ENCODE measurements around the gene EPHA3. TPM values are rescaled to one million over a fixed set of nuclear protein-coding genes. Genes with fewer than 3 reads are reported as not detected.
A peak's percentile ranks its signal among the peaks of the same experiment; 100 is the strongest.

Gene EPHA3
- total and polyA plus RNA-seq, 10 of the 15 experiments (the other 5 are each of a cell fraction or from before 2014, with no cell fraction given): 0.03 to 39.0 (median 0.07) TPM; not detected in 4

DNA sequence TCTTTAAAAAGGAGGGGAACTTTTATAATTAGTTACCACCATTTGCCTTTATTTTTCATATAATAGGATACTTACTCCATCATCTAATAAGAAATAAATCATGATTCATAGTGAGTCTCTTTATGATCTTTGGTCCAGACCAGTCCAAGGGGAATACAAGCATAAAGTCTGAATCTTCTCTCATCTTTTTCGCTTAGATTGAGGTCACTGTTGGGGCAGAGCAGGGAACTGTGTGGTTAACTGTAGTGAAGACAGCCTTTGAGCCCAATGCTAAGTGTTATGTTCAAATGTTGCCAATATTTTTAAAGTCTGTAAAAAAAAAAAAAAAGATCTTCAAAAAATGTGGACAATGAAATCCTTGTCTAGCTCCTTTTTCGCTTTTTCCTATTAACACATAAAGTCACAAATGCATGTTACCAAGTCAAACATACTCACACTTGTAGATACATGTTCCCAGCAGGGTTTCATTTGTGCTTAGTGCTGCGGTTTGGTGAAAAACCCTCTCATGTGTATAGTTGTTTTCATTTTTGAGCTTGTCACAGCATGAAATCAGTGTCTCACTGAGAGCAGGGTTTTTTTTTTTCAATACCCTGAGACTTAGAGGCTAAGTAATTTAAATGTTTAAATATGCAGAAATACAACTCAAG is 72.1 kb downstream of the EPHA3 start (continued):
- TF ChIP-seq SKIL (IDR thresholded peaks at IDR 0.05; ENCODE audit: low read depth, poor library complexity, severe bottlenecking) (peak; percentile 83), HCFC1 (IDR thresholded peaks at IDR 0.05; ENCODE audit: low read length) (no peak), STAT3 (IDR thresholded peaks at IDR 0.05; ENCODE audit: low read depth, low read length) (no peak), BMI1 (IDR thresholded peaks at IDR 0.05; ENCODE audit: borderline replicate concordance) (0 out of 2 replicates have a peak, but pooled peaks have one; percentile 18), IKZF2 (IDR thresholded peaks at IDR 0.05) (peak in 1 of 2 experiments; percentile 23; a peak in 2 of 4 replicates)

DNA sequence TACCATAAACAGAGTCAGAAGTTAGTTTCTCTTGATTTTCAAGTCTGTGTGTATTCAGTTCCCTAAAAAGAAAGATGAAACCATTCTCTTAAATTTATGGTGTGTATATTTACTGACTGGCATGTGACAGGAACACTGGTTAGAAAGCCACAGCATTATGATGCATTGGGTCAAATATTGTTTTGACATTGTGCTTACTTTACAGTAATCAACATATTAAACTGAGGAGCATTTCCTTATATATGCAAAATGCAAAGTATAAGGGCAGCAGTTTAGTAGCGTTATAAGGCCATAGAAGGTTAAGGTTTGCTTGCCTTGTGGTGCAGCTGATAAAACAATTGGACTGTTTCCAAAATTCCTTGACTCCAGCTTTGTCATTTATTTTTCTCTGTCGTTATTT is 72.9 kb downstream of the EPHA3 start:
- RAD21 ChIA-PET (ENCODE audit: unreplicated experiment): interaction anchor here (1.0 to 1.4 kb wide), 5 partner anchors 43 to 912 kb away, joined by 3 to 14 read pairs (median 4); no protein-coding TSS in a partner anchor
- H3K79me2 ChIP-seq (ENCODE audit: control insufficient read depth, insufficient read depth, low read length): no peaks in the 10 kb centered on the region
- in situ Hi-C loops (cut with MboI): no loop called here
- no peaks in the 10 kb centered on the region for H3K27me3 ChIP-seq (replicated peaks in 1 of 2; ENCODE audit: control insufficient read depth in 2 of 2, insufficient read depth in 2 of 2, low read length in 1 of 2)
- CTCF ChIA-PET: interaction anchor here (1.0 kb wide), 1 partner anchor 239 kb away, joined by 3 read pairs; no protein-coding TSS in a partner anchor
- SMC1A ChIA-PET (ENCODE audit: uncharacterized antibody, unreplicated experiment): interaction anchor here (0.6 to 1.5 kb wide), 4 partner anchors 11 to 87 kb away, joined by 3 to 6 read pairs (median 3); no protein-coding TSS in a partner anchor
- DNase-seq (ENCODE audit: low read depth, low spot score) (no peak), FAIRE-seq (no peak), ATAC-seq (peak; percentile 47)
- no peak overlapping the region for H3K9ac ChIP-seq (ENCODE audit: control insufficient read depth, insufficient read depth, low read length)
- no peak overlapping the region for H2AFZ ChIP-seq (ENCODE audit: control insufficient read depth, low read depth, low read length)
- H3K36me3 ChIP-seq (ENCODE audit: control insufficient read depth in 2 of 2, insufficient read depth in 2 of 2, low read length in 1 of 2): no peaks in the 10 kb centered on the region
- H3K27ac ChIP-seq (ENCODE audit: control insufficient read depth, insufficient read depth): no peak overlapping the region
- no peaks in the 10 kb centered on the region for H3K9me3 ChIP-seq (replicated peaks; ENCODE audit: control insufficient read depth, insufficient read depth, low read length)
- H4K20me1 ChIP-seq (ENCODE audit: control insufficient read depth, insufficient read depth): no peaks in the 10 kb centered on the region
- H3K4me2 ChIP-seq (ENCODE audit: control insufficient read depth, insufficient read depth): no peak overlapping the region
- no peaks in the 10 kb centered on the region for H3K4me1 ChIP-seq (ENCODE audit: control insufficient read depth, insufficient read depth, low read length)
- no TSS peak for BruUV-seq (replicated peaks)
- H3K4me3 ChIP-seq: no peak overlapping the region
- intact Hi-C loops (cut with micrococcal nuclease; ENCODE audit: unreplicated experiment): no loop called here
- POLR2A ChIA-PET: no interaction called here
- TF ChIP-seq SMARCA5 (IDR thresholded peaks at IDR 0.05) (no peak), BRCA1 (IDR thresholded peaks at IDR 0.05; ENCODE audit: low read depth, low read length) (no peak), BMI1 (IDR thresholded peaks at IDR 0.05; ENCODE audit: borderline replicate concordance) (no peak), BHLHE40 (IDR thresholded peaks at IDR 0.05; ENCODE audit: borderline replicate concordance in 1 of 2, low read depth in 2 of 2, low read length in 1 of 2) (peak; percentile 36 to 47; a peak in 2 of 4 replicates), SKIL (IDR thresholded peaks at IDR 0.05; ENCODE audit: low read depth, poor library complexity, severe bottlenecking) (no peak), NBN (IDR thresholded peaks at IDR 0.05) (no peak), PAX5 (IDR thresholded peaks at IDR 0.05; ENCODE audit: borderline replicate concordance, low read depth, low read length) (no peak), RAD51 (IDR thresholded peaks at IDR 0.05) (0 out of 2 replicates have a peak, but pooled peaks have one; percentile 20)
- WGBS (ENCODE audit: insufficient coverage, insufficient replicate concordance, low lambda C conversion rate, missing lambda C conversion rate): 56% methylated on average over 2 of the region's 2 CpGs

All from GM12878 (cell line).